OCI-LY3 (cell line): ENCODE data around the gene RAP1GAP.

Experiments used
- H2AFZ ChIP-seq: fragments of 200-600, 300-600 bp; shearing (Covaris generic); 2 replicates; pipeline ENCODE4 v1.6.0; 2014; ENCODE audit warnings: antibody characterized with exemption, low read depth, low read length
- H3K27ac ChIP-seq: fragments of 200-600, 300-600 bp; sonication (generic); 2 replicates; pipeline ENCODE4 v1.5.1; 2014; ENCODE audit warnings: mild to moderate bottlenecking, low read length, moderate library complexity, mixed read lengths
- H3K27me3 ChIP-seq: fragments of 200-600, 300-600 bp; sonication (generic); 2 replicates; pipeline ENCODE4 v1.6.1; 2014; ENCODE audit warnings: low read depth, low read length, mixed read lengths
- H3K36me3 ChIP-seq: fragments of 200-600, 300-600 bp; sonication (generic); replicated peaks from 2 replicates; pipeline ENCODE3; 2014; ENCODE audit warnings: low read depth, low read length, mixed read lengths
- H3K4me1 ChIP-seq: fragments of 300-600, 200-600 bp; sonication (generic); 2 replicates; pipeline ENCODE4 v1.6.1; 2014; ENCODE audit warnings: low read length, mixed read lengths
- H3K4me2 ChIP-seq: fragments of 200-600, 300-600 bp; sonication (generic); 2 replicates; pipeline ENCODE4 v1.6.1; 2014; ENCODE audit warnings: low read length, mixed read lengths
- H3K4me3 ChIP-seq: fragments of 300-600, 200-600 bp; sonication (generic); 2 replicates; pipeline ENCODE4 v1.5.1; 2014; ENCODE audit warnings: antibody characterized with exemption, mild to moderate bottlenecking, low read length, moderate library complexity
- H3K79me2 ChIP-seq: fragments of 300-600, 200-600 bp; shearing (Covaris generic); 2 replicates; pipeline ENCODE4 v1.6.1; 2014; ENCODE audit warnings: mild to moderate bottlenecking, low read length, mixed read lengths
- H3K9ac ChIP-seq: fragments of 300-600, 200-600 bp; shearing (Covaris generic); 2 replicates; pipeline ENCODE4 v1.6.0; 2014; ENCODE audit warnings: mild to moderate bottlenecking, low read length, moderate library complexity
- H3K9me3 ChIP-seq: fragments of 200-600, 300-600 bp; shearing (Covaris generic); 2 replicates; pipeline ENCODE4 v1.6.1; 2014; ENCODE audit warnings: low read length, mixed read lengths; ENCODE audit not compliant: insufficient read depth
- H4K20me1 ChIP-seq: fragments of 200-600, 300-600 bp; sonication (generic); 2 replicates; pipeline ENCODE4 v1.6.1; 2016; ENCODE audit warnings: low read length, mixed read lengths; ENCODE audit not compliant: insufficient read depth
- CTCF ChIP-seq: fragments of 200-600, 300-600 bp; sonication (generic); IDR thresholded peaks from 2 replicates; pipeline ENCODE4 v1.5.1; 2014; ENCODE audit warnings: antibody characterized with exemption, low read length, low read depth
- EZH2phosphoT487 ChIP-seq: fragments of 200-600 bp; shearing (Covaris generic); IDR thresholded peaks from 2 replicates; pipeline ENCODE4 v1.6.1; 2018; ENCODE audit warnings: antibody characterized with exemption, mixed run types, low read depth

RAP1GAP gene

GRCh38 chr1:21605964-21606705 is 63.0 kb downstream of the RAP1GAP start:
- Histone ChIP-seq H3K4me2 (no peak overlapping the region), H3K4me3 (no peak overlapping the region), H3K9ac (no peak overlapping the region), H3K9me3 (no peaks in the 10 kb centered on the region), H3K36me3 (no peaks in the 10 kb centered on the region), H2AFZ (no peak overlapping the region), H3K27ac (no peak overlapping the region), H3K4me1 (no peaks in the 10 kb centered on the region), H3K27me3 (no peaks in the 10 kb centered on the region), H3K79me2 (no peaks in the 10 kb centered on the region), H4K20me1 (no peaks in the 10 kb centered on the region)
- TF ChIP-seq EZH2phosphoT487 (no peak), CTCF (no peak)

DNA sequence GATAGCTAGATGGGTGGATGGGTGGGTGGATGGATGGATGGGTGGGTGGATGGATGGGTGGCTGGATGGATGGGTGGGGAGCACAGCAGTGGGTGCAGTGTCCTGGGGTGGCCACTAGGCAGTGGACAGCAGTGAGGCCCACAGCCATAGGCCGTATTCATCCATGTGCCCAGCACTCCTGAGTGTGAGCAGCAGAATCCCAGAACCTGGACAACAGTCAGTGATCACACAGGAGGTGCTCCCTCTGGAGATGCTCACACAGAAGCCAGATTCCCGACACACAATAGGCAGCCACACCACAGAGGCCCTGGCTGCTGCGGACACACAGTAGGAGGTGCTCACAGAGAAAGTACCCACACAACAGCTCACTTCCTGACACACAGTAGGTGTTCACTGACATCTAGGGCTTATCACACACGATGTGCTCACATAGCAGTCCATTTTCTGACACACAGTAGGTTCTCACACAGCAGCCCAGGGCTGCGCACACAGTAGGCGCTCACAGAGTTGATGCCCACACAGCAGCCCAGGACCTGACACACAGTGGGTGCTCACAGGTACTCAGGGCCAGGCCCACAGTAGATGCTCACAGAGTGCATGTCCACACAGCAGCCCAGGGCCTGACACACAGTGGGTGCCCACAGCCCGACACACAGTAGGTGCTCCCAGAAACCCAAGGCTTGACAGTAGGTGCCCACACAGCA is 64.0 kb downstream of the RAP1GAP start:
- Histone ChIP-seq H3K27me3 (no peaks in the 10 kb centered on the region), H3K36me3 (no peaks in the 10 kb centered on the region), H3K27ac (no peak overlapping the region), H3K4me1 (no peaks in the 10 kb centered on the region), H2AFZ (no peak overlapping the region), H3K9ac (no peak overlapping the region), H4K20me1 (no peaks in the 10 kb centered on the region), H3K4me3 (no peak overlapping the region), H3K79me2 (no peaks in the 10 kb centered on the region), H3K9me3 (no peaks in the 10 kb centered on the region), H3K4me2 (no peak overlapping the region)
- TF ChIP-seq CTCF (no peak), EZH2phosphoT487 (no peak)

GRCh38 chr1:21604208-21604957 is 64.8 kb downstream of the RAP1GAP start:
- Histone ChIP-seq H3K27ac (no peak overlapping the region), H3K36me3 (no peaks in the 10 kb centered on the region), H3K27me3 (no peaks in the 10 kb centered on the region), H4K20me1 (no peaks in the 10 kb centered on the region), H3K4me3 (no peak overlapping the region), H3K4me2 (no peak overlapping the region), H3K79me2 (no peaks in the 10 kb centered on the region), H3K4me1 (no peaks in the 10 kb centered on the region), H3K9ac (no peak overlapping the region), H3K9me3 (no peaks in the 10 kb centered on the region), H2AFZ (no peak overlapping the region)
- TF ChIP-seq CTCF (no peak), EZH2phosphoT487 (no peak)
